Activated naive CD4-positive, alpha-beta T cell treated with anti-CD3 and anti-CD28 coated beads, Interleukin-2, amount 10 ng/mL, durations not matched to agents 5 hours and 36 hours (primary cell): ENCODE measurements around the gene CD209. TPM values are rescaled to one million over a fixed set of nuclear protein-coding genes. Genes with fewer than 3 reads are reported as not detected.

ENCODE experiments used
- total RNA-seq, 2 experiments: library from RNA; stranded (reverse); gene quantifications; one replicate each; pipeline ENCODE4 v1.2.3, GENCODE V29; 2021

The CD209 gene
- not detected for total RNA-seq

GRCh38 chr19:7746903-7747884 is at the start of gene CD209:
TSS of gene CD209 (minus strand) at chr19:7747534. CDS start at chr19:7747511, 23 bp downstream.

GRCh38 chr19:7762719-7763293 is 15.5 kb upstream of the CD209 start, which contains the start of gene CLEC4M:
TSS of gene CLEC4M (plus strand) at chr19:7763243. CDS start at chr19:7763267, 24 bp downstream.

GRCh38 chr19:7732045-7732444 is 15.3 kb downstream of the CD209 start, which contains the start of gene CLEC4G:
TSS of gene CLEC4G (minus strand) at chr19:7732110. CDS start at chr19:7732102, 8 bp downstream.

GRCh38 chr19:7701654-7702457 is 45.5 kb downstream of the CD209 start, which contains the start of gene FCER2:
TSS of gene FCER2 (minus strand) at chr19:7702131. CDS start at chr19:7699760, 2,371 bp downstream.

Other genes with a start within 250 kb of the CD209 start
- gene ZNF358, start 231.4 kb downstream of the CD209 start, total RNA-seq: 1 to 10 TPM; 8.8 to 9.0 TPM
- gene MCOLN1, start 224.9 kb downstream of the CD209 start, total RNA-seq: 10 to 100 TPM; 11.2 to 12.6 TPM
- 100 to 1,000 TPM; 121 TPM for gene PNPLA6, start 211.8 kb downstream of the CD209 start, total RNA-seq
- 1 to 10 TPM in 1 of 2 experiments, under 1 TPM in 1; 0.86 to 1.7 TPM for gene CAMSAP3, start 151.7 kb downstream of the CD209 start, total RNA-seq
- 10 to 100 TPM; 44.5 to 47.4 TPM for gene XAB2, start 118.0 kb downstream of the CD209 start, total RNA-seq
- gene PET100, start 117.7 kb downstream of the CD209 start, total RNA-seq: 100 to 1,000 TPM; 128 to 140 TPM
- 1 to 10 TPM; 2.9 to 3.0 TPM for gene PCP2, start 113.8 kb downstream of the CD209 start, total RNA-seq
- 100 to 1,000 TPM; 161 to 167 TPM for gene STXBP2, start 110.4 kb downstream of the CD209 start, total RNA-seq
- gene RETN, start 78.5 kb downstream of the CD209 start, total RNA-seq: under 1 TPM in 1 of 2 experiments, not detected in 1; 0.88 TPM
- gene MCEMP1, start 70.4 kb downstream of the CD209 start, total RNA-seq: not detected
- gene TRAPPC5, start 66.7 kb downstream of the CD209 start, total RNA-seq: 10 to 100 TPM; 87.8 to 89.7 TPM
- not detected for gene FCER2, start 45.4 kb downstream of the CD209 start, total RNA-seq
- gene CLEC4G, start 15.4 kb downstream of the CD209 start, total RNA-seq: not detected
- gene CLEC4M, start 15.7 kb upstream of the CD209 start, total RNA-seq: not detected
- 10 to 100 TPM; 10.1 to 12.0 TPM for gene EVI5L, start 82.7 kb upstream of the CD209 start, total RNA-seq
- under 1 TPM; 0.22 to 0.33 TPM for gene PRR36, start 126.9 kb upstream of the CD209 start, total RNA-seq
- gene LRRC8E, start 141.0 kb upstream of the CD209 start, total RNA-seq: not detected
- gene MAP2K7, start 156.3 kb upstream of the CD209 start, total RNA-seq: 10 to 100 TPM; 48.0 to 50.1 TPM
- 1 to 10 TPM; 1.4 to 2.1 TPM for gene TGFBR3L, start 167.3 kb upstream of the CD209 start, total RNA-seq
- 10 to 100 TPM; 17.4 to 23.8 TPM for gene SNAPC2, start 172.8 kb upstream of the CD209 start, total RNA-seq
- not detected for gene CTXN1, start 178.6 kb upstream of the CD209 start, total RNA-seq
- gene TIMM44, start 196.1 kb upstream of the CD209 start, total RNA-seq: 10 to 100 TPM; 46.9 to 48.3 TPM